LNCAP (cell line): Measurements from ENCODE around the gene PITPNB.

Experiments
- CTCF ChIP-seq: fragments of 450-650 bp; IDR thresholded peaks from 2 replicates; pipeline ENCODE4 v1.5.1; 2017; ENCODE audit warnings: mild to moderate bottlenecking

Gene PITPNB

GRCh38 chr22:27933186-27933983 lies 14.3 kb upstream of the PITPNB start:
- no peak for TF ChIP-seq CTCF

- no peak for TF ChIP-seq CTCF
These were observed 11.4 kb upstream of the PITPNB start for GRCh38 chr22:27930331-27931060.

- no peak for TF ChIP-seq CTCF
These were observed 8.6 kb upstream of the PITPNB start for GRCh38 chr22:27927608-27928007.

GRCh38 chr22:27925331-27925730 lies 6.3 kb upstream of the PITPNB start:
- no peak for TF ChIP-seq CTCF

- no peak for TF ChIP-seq CTCF
These were observed 1.1 kb upstream of the PITPNB start for GRCh38 chr22:27919942-27920755.

- no peak for TF ChIP-seq CTCF
These were observed 475 bp downstream of the PITPNB start for GRCh38 chr22:27918341-27919221.
